ENCODE measurements around the gene PHAX. TPM values are rescaled to one million over a fixed set of nuclear protein-coding genes. Genes with fewer than 3 reads are reported as not detected.

The PHAX gene
- total RNA-seq, 2 experiments from 2014 or later = 42.5 to 42.8 TPM

DNA sequence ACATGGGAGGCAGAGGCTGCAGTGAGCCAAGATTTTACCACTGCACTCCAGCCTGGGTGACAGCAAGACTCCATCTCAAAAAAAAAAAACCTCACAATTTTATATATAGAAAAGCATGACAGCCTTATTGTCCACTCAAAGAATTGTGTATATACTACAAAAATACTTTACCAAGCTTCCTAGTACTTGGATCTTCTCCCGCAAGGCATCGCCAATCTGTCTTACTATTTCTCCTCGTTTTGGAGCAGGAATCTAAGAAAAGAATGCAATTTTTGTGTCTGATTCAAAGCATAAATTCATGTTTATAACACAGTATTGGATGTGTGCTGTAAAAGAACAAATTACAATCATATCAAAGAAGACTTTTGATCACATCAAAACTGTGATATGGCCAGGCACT is 17.0 kb upstream of the PHAX start:
- Mint-ChIP-seq H3K9me3 (no peaks in the 10 kb centered on the region), H3K27me3 (no peaks in the 10 kb centered on the region), H3K4me1 (ENCODE audit: low read depth) (no peaks in the 10 kb centered on the region), H3K4me3 (no peak overlapping the region), H3K36me3 (ENCODE audit: low read depth) (no peaks in the 10 kb centered on the region), H3K27ac (no peak overlapping the region)
- POLR2A ChIA-PET = no interaction called here
- TF ChIP-seq, protein P1, sequence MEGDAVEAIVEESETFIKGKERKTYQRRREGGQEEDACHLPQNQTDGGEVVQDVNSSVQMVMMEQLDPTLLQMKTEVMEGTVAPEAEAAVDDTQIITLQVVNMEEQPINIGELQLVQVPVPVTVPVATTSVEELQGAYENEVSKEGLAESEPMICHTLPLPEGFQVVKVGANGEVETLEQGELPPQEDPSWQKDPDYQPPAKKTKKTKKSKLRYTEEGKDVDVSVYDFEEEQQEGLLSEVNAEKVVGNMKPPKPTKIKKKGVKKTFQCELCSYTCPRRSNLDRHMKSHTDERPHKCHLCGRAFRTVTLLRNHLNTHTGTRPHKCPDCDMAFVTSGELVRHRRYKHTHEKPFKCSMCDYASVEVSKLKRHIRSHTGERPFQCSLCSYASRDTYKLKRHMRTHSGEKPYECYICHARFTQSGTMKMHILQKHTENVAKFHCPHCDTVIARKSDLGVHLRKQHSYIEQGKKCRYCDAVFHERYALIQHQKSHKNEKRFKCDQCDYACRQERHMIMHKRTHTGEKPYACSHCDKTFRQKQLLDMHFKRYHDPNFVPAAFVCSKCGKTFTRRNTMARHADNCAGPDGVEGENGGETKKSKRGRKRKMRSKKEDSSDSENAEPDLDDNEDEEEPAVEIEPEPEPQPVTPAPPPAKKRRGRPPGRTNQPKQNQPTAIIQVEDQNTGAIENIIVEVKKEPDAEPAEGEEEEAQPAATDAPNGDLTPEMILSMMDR (IDR thresholded peaks at IDR 0.05) = no peak
- ATAC-seq (no peak), DNase-seq (no peak)
- CTCF ChIA-PET = interaction anchor here (1.4 kb wide), 1 partner anchor 17 kb away, joined by 3 read pairs; the partner anchor contains the start of gene PHAX
- intact Hi-C loops (cut with micrococcal nuclease) = no loop called here

DNA sequence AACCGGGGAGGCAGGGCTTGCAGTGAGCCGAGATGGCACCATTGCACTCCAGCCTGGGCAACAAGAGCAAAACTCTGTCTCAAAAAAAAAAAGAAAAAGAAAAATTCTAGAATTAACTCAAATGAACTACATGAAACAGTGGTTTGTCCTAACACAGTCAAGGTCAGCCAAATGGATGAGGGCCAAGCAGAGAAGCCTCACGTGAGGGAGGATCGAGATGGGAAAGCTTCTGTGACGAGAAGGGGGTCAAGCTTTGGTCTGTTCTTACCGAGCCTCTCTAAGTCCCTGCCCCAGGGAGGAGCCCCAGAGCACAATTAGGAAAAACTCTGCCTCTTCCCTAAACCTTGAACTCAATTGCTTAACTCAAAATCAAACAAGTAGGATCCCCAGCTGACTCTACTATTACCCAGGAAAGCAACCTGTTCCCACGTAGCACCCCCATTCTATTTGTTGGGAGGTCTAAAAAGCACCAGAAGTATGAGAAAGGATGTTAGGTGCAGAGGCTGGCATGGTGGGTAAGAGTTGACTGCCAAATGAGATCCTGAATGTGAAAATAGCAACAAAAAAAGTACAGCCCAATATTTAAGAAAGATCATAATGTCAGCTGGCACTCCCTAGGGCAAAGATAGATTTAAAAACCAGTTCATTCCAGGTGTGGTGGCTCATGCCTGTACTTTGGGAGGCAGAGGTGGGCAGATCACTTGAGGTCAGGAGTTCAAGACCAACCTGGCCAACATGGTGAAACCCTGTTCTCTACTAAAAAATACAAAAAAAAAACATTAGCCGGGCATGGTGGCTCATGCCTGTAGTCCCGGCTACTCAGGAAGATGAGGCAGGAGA is 13.0 kb upstream of the PHAX start:
- no peak overlapping the region for H3K27ac Mint-ChIP-seq
- intact Hi-C loops (cut with micrococcal nuclease) = no loop called here

DNA sequence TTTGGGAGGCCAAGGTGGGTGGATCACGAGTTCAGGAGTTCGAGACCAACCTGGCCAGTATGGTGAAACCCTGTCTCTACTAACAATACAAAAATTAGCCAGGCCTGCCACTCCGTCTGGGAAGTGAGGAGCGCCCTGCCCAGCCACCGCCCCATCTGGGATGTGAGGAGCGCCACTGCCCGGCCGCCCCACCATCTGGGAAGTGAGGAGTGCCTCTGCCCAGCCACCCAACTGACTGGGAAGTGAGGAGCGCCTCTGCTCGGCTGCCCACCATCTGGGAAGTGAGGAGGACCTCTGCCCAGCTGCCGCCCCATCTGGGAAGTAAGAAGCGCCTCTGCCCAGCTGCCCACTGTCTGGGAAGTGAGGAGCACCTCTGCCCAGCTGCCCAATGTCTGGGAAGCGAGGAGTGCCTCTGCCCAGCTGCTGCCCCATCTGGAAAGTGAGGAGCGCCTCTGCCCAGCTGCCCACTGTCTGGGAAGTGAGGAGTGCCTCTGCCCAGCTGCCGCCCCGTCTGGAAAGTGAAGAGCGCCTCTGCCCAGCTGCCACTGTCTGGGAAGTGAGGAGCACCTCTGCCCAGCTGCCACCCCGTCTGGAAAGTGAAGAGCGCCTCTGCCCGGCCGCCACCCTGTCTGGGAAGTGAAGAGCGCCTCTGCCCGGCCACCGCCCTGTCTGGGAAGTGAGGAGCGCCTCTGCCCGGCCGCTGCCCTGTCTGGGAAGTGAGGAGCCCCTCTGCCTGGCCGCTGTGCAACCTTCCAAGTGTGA is 11.0 kb upstream of the PHAX start:
- Mint-ChIP-seq H3K36me3 (ENCODE audit: low read depth) (no peaks in the 10 kb centered on the region), H3K4me3 (no peak overlapping the region), H3K4me1 (ENCODE audit: low read depth) (peaks cover 5% of the 10 kb centered on the region), H3K27ac (no peak overlapping the region), H3K9me3 (no peaks in the 10 kb centered on the region), H3K27me3 (peaks cover 8% of the 10 kb centered on the region)
- intact Hi-C loops (cut with micrococcal nuclease) = no loop called here
- CTCF ChIA-PET = no interaction called here
- no peak for DNase-seq
- POLR2A ChIA-PET = no interaction called here
- ATAC-seq = no peak
- TF ChIP-seq, protein P1 (IDR thresholded peaks at IDR 0.05) = no peak

More for the DNA sequence above, 13.0 kb upstream of the PHAX start:
- TF ChIP-seq, protein P1 (IDR thresholded peaks at IDR 0.05) = no peak
- Mint-ChIP-seq H3K4me1 (ENCODE audit: low read depth) (no peaks in the 10 kb centered on the region), H3K36me3 (ENCODE audit: low read depth) (no peaks in the 10 kb centered on the region), H3K9me3 (no peaks in the 10 kb centered on the region), H3K4me3 (no peak overlapping the region), H3K27me3 (peaks cover 2% of the 10 kb centered on the region)
- ChIA-PET POLR2A (interaction anchor here (0.7 kb wide), 1 partner anchor 155 kb away, joined by 3 read pairs; no protein-coding TSS in a partner anchor), CTCF (no interaction called here)
- DNase-seq (no peak), ATAC-seq (no peak)

DNA sequence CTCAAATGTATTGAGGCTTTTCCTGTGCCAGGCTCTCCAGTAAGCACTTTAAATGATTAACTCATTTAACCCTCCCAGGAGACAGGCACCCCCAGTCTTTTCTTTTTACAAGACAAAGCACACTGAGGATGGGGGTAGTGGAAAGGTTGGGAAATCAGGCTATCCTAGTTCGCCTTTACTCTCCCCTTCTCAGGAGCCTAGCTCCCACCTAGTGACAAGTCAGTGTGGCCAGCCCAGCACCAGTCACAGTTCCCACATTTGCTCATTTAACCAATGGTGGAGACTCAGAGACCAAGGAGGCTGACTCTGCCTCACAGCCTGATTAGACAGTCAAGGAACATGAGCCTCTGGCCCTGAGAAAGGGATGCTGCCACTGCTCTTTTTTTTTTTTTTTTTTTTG is 9.2 kb upstream of the PHAX start:
- DNase-seq = no peak
- intact Hi-C loops (cut with micrococcal nuclease) = no loop called here
- Mint-ChIP-seq H3K27ac (no peak overlapping the region), H3K27me3 (peaks cover 8% of the 10 kb centered on the region), H3K9me3 (no peaks in the 10 kb centered on the region), H3K36me3 (ENCODE audit: low read depth) (no peaks in the 10 kb centered on the region), H3K4me1 (ENCODE audit: low read depth) (peaks cover 11% of the 10 kb centered on the region), H3K4me3 (no peak overlapping the region)
- no peak for ATAC-seq
- ChIA-PET POLR2A (interaction anchor here (1.4 kb wide), 1 partner anchor 10 kb away, joined by 5 read pairs; no protein-coding TSS in a partner anchor), CTCF (no interaction called here)
- TF ChIP-seq, protein P1 (IDR thresholded peaks at IDR 0.05) = no peak
